Tibial nerve (tissue), 3 donors: ENCODE data around the gene NCAPH2.

Experiments used
- CTCF ChIP-seq, 5 experiments: fragments of 200-600 bp in 3 of 5; fragments of 450-650 bp in 2 of 5; sonication (generic) in 3 of 5; IDR thresholded peaks; one replicate each; pipeline ENCODE4 v1.5.1; 2016 to 2019; ENCODE audit warnings: antibody characterized with exemption in 5 of 5, mild to moderate bottlenecking in 3 of 5, moderate library complexity in 2 of 5
- POLR2A ChIP-seq, 2 donors: fragments of 450-650 bp; IDR thresholded peaks; one replicate each; pipeline ENCODE4 v1.6.1; 2017; ENCODE audit warnings: antibody characterized with exemption in 2 of 2, mild to moderate bottlenecking in 2 of 2, moderate library complexity in 2 of 2

- TF ChIP-seq CTCF (IDR thresholded peaks at IDR 0.05) = no peak
- TF ChIP-seq POLR2A (IDR thresholded peaks at IDR 0.05) = no peak
These were observed 28.2 kb downstream of the NCAPH2 start for GRCh38 chr22:50536226-50536625.
